Ovary (tissue), 9 donors: ENCODE measurements around the gene DSCAML1. TPM values are rescaled to one million over a fixed set of nuclear protein-coding genes. Genes with fewer than 3 reads are reported as not detected.

Experiments used
- DNase-seq, 5 donors: peaks; one replicate each; pipeline ENCODE4 v3.0.0-alpha.2; 2019 to 2020
- H3K27ac ChIP-seq, 2 donors: fragments of 200-600 bp; one replicate each; pipeline versions ENCODE4 v1.5.1 to v1.8.0; 2019 to 2022
- H3K27me3 ChIP-seq: fragments of 200-600 bp; one replicate; pipeline ENCODE4 v1.8.0; 2022
- H3K36me3 ChIP-seq: fragments of 200-600 bp; sonication (generic); one replicate; pipeline ENCODE4 v1.5.1; 2019
- H3K4me1 ChIP-seq: one replicate; pipeline ENCODE4 v1.8.1; 2013; ENCODE audit warnings: mild to moderate bottlenecking, moderate library complexity; ENCODE audit not compliant: insufficient read depth
- H3K4me3 ChIP-seq: fragments of 200-600 bp; sonication (generic); one replicate; pipeline ENCODE4 v1.5.1; 2017
- H3K9me3 ChIP-seq, 2 donors: fragments of 200-600 bp in 1 of 2; sonication (generic) in 1 of 2; one replicate each; pipeline versions ENCODE4 v1.5.1 to v1.8.1; 2013 to 2019; ENCODE audit warnings: mild to moderate bottlenecking in 1 of 2, moderate library complexity in 1 of 2
- EP300 ChIP-seq: sonication (generic); formaldehyde crosslinking; IDR thresholded peaks from one replicate; pipeline ENCODE4 v1.6.1; 2017; ENCODE audit warnings: antibody characterized with exemption
- POLR2A ChIP-seq: fragments of 450-650 bp; IDR thresholded peaks from one replicate; pipeline ENCODE4 v1.6.1; 2017; ENCODE audit warnings: antibody characterized with exemption, mild to moderate bottlenecking, moderate library complexity
- WGBS, 3 donors: extraction: QIAGEN DNeasy Blood & Tissue Kit in 1 of 3; methylation state at CpG; one replicate each; pipeline versions ENCODE4 v1.1.5 to v1.1.7; 2013 to 2017; 5-methylcytosine and 5-hydroxymethylcytosine counted together
- intact Hi-C, 4 donors: fragments of 100-400 bp; cut with DNase I; formaldehyde crosslinking; loops; one replicate each; pipeline versions ENCODE4 v1.11.0 to v1.15.1; 2022 to 2023
- polyA plus RNA-seq, 2 donors: library from polyadenylated mRNA; stranded (reverse); fragments of 200-250 nt in 1 of 2; fragments of 350-450 nt in 1 of 2; fragmentation: Illumina TruSeq in 1 of 2; extraction: RNeasy Lipid Tissue Mini Kit (QIAGEN cat#74804) in 1 of 2; gene quantifications; one replicate each; pipeline ENCODE4 v1.2.3, GENCODE V29; 2013 to 2014
- total RNA-seq, 7 donors: library from RNA; depleted of rRNA in 2 of 7; stranded (reverse); fragments of >200 nt in 2 of 7; fragmentation: NEBNext Ultra II Directional in 3 of 7; extraction: Animal tissue kit (Norgen Biotek cat#: 25700) in 3 of 7; gene quantifications; one replicate each; pipeline versions ENCODE4 v1.1.0 to v1.2.4, GENCODE V29; 2016 to 2023
- TF ChIP-seq, protein P1 (sequence below), 3 donors: fragments of 450-650 bp in 2 of 3; fragments of 200-600 bp in 1 of 3; IDR thresholded peaks; one replicate each; pipeline versions ENCODE4 v1.5.1 to v1.8.0; 2016 to 2022; ENCODE audit warnings: antibody characterized with exemption in 3 of 3, mild to moderate bottlenecking in 1 of 3
- donor health status: DM: no; HTN: no; CAD: no; lungs with moderate emphysema.
- donor health status: DM: no; HTN: no; CAD: no.
- donor health status: Bipolar disorder and iron deficiency.
- donor health status: DM: yes; HTN: yes; CAD: no.
- donor health status: DM: no; HTN: no; CAD: no.
- donor health status: DM: yes; HTN: yes; CAD: no.

The DSCAML1 gene
- total and polyA plus RNA-seq, 9 donors = 0.77 to 16.5 (median 10.6) TPM

DNA sequence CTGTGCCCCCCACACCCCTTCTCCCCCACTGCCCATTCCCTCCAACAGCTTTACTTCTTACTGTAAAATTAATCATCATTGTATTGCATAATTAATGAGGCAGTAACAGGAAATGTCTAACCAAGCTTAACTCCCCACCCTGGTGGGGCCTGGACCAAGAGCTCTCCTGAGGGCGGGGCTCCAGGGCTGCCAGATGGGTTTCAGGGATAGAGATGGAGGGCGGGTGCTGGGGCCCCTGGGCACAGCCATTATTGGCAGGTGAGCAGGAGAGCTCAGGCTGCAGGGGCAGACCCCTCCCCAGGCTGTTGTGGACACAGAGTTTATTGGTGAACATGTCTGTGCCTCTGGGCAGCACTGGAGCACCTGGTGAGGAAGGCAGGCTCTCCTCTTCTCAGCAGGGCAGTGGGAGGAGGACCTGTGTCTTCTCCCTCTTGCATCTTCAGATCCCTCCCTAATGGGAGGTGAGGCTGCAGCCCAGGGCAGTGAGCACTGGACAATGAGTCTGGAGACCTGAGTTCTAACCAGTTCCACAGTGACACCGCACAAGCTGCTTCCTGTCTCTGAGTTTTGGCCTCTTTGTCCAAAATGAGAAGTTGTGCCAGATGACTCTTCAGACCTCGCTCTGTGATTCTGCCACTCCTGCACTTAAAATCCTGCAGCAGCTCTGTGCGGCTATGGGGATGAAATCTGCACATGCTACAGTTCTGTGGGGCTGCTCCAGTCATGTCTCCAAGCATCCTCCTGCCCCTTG lies 236.1 kb downstream of the DSCAML1 start:
- 70 to 91% (median 89%) methylated on average over 5 of the region's 5 CpGs for WGBS, 3 donors
- intact Hi-C loops = no loop called here
- no peaks in the 10 kb centered on the region for H3K9me3 ChIP-seq

DNA sequence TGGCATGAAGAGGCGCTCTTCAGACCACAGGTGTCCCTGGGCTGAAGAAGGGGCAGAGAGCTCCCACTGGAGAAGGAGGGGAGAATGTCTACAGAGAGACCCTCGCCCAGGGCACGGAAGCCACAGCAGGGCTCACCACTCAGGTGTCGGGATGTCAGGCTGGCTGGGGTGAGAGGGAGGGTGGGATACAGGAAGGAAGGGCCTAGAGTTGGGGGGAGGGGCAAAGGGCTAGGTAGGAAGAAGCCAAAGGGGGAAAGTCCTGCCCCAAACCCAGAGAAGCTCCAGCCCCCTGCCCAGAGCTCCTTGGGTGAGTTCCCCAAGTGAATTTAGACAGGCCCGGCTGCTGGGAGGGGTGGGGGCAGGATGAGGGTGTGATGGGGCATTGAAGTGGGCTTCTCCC lies 237.3 kb downstream of the DSCAML1 start:
- H3K4me3 ChIP-seq = no peak overlapping the region
- intact Hi-C loops = no loop called here
- 70 to 96% (median 91%) methylated on average over 5 of the region's 5 CpGs for WGBS, 3 donors
- no peaks in the 10 kb centered on the region for H3K36me3 ChIP-seq
- H3K27ac ChIP-seq = no peak overlapping the region
- no peaks in the 10 kb centered on the region for H3K27me3 ChIP-seq
- H3K9me3 ChIP-seq = no peaks in the 10 kb centered on the region
- H3K4me1 ChIP-seq = no peaks in the 10 kb centered on the region
- DNase-seq = no peak
- TF ChIP-seq POLR2A (no peak), EP300 (no peak)
- TF ChIP-seq, protein P1, sequence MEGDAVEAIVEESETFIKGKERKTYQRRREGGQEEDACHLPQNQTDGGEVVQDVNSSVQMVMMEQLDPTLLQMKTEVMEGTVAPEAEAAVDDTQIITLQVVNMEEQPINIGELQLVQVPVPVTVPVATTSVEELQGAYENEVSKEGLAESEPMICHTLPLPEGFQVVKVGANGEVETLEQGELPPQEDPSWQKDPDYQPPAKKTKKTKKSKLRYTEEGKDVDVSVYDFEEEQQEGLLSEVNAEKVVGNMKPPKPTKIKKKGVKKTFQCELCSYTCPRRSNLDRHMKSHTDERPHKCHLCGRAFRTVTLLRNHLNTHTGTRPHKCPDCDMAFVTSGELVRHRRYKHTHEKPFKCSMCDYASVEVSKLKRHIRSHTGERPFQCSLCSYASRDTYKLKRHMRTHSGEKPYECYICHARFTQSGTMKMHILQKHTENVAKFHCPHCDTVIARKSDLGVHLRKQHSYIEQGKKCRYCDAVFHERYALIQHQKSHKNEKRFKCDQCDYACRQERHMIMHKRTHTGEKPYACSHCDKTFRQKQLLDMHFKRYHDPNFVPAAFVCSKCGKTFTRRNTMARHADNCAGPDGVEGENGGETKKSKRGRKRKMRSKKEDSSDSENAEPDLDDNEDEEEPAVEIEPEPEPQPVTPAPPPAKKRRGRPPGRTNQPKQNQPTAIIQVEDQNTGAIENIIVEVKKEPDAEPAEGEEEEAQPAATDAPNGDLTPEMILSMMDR (IDR thresholded peaks at IDR 0.05) = no peak

More for the DNA sequence above, 236.1 kb downstream of the DSCAML1 start:
- Histone ChIP-seq H3K27me3 (no peaks in the 10 kb centered on the region), H3K27ac (no peak overlapping the region), H3K4me1 (no peaks in the 10 kb centered on the region), H3K4me3 (no peak overlapping the region), H3K36me3 (no peaks in the 10 kb centered on the region)
- no peak for DNase-seq
- TF ChIP-seq, protein P1 (IDR thresholded peaks at IDR 0.05) = no peak
- TF ChIP-seq EP300 (no peak), POLR2A (no peak)

DNA sequence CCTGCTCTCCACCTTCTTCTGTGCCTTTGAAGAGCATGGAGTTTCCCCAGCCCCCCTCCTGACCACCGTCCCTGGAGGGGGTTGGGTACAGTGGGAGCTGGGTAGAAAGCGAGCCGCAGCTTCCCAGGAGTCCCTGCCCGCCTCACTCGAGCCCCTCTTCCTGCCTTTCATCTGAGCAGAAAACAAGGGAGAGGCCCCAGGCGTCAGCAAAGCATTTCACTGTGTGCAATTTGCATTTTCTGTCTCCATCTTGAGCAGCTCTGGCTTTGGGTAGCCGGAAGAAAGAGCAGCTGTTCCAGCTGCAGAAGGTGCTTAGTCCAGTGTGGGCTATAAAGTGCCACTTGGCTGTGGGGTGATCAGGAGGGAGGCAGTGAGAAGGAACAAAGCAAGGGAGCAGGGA lies 239.7 kb downstream of the DSCAML1 start:
- Histone ChIP-seq H3K27ac (no peak overlapping the region), H3K4me1 (no peaks in the 10 kb centered on the region), H3K27me3 (no peaks in the 10 kb centered on the region), H3K36me3 (no peaks in the 10 kb centered on the region), H3K9me3 (no peaks in the 10 kb centered on the region), H3K4me3 (no peak overlapping the region)
- TF ChIP-seq EP300 = no peak
- no peak for TF ChIP-seq POLR2A
- TF ChIP-seq, protein P1 (IDR thresholded peaks at IDR 0.05) = no peak
- no peak for DNase-seq
- 70 to 85% (median 75%) methylated on average over 7 of the region's 7 CpGs for WGBS, 3 donors
- intact Hi-C loops = no loop called here

DNA sequence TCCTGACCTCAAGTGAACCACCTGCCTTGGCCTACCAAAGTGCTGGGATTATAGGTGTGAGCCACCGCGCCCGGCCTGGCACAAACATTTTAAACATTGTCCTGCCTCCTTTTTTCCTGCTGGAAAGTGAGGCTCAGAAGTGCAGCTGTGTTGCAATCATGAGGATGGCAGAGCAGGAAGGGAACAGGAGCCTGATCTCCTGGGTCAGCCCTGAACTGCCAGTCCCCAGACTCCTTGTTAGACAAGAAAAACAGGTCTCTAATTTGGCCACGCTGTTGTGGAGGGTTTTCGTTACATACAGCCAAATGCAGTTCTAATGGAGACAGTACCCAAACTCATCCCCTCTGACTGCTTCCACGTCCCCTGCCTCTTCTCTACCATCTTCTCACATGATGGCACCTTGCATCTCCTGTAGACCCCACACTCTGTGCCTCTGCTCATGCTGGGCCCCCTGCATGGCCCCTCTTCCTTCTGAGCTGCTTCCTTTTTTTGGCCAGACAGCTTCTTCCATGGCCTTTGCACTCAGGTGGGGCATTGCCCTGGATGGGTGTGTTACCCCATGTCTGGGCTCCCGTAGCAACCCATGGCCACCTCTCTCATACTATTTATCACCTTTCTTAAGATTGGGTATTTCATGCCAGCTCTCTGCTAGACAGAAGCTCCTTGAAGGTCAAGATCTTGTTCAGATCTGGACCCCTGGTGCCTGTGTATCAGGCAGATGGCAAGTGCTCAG lies 242.2 kb downstream of the DSCAML1 start:
- no peak for TF ChIP-seq POLR2A
- TF ChIP-seq EP300 = no peak
- TF ChIP-seq, protein P1 (IDR thresholded peaks at IDR 0.05) = no peak
- WGBS, 3 donors = 77 to 97% (median 93%) methylated on average over 7 of the region's 7 CpGs
- DNase-seq = no peak
- intact Hi-C loops = no loop called here
- Histone ChIP-seq H3K4me1 (no peaks in the 10 kb centered on the region), H3K9me3 (no peaks in the 10 kb centered on the region), H3K4me3 (no peak overlapping the region), H3K36me3 (no peaks in the 10 kb centered on the region), H3K27ac (no peak overlapping the region), H3K27me3 (no peaks in the 10 kb centered on the region)
